ENCODE results near the gene GOLGA2.

DNA sequence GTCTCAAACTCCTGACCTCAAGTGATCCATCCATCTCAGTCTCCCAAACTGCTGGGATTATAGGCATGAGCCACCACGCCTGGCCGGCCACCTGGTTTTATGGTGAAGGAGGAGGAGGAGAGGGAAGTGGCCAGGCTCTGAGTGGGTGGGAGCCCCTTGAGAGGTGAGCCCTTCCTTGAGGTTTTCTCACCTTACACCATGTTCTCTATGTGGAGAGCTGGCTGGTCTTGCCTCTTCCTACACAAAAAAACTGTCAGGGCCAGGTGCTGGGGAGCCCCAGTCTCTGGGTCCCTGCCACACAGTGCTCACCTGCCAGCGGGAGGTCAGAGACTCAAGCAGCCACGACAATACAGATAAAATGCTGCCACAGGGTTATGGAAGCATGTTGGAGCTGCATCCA is 18.3 kb upstream of the GOLGA2 start:
- TF ChIP-seq CTCF (IDR thresholded peaks at IDR 0.05; ENCODE audit: insufficient read depth, low read length, poor library complexity, severe bottlenecking) (no peak), EZH2phosphoT487 (conservative IDR thresholded peaks at IDR 0.05; ENCODE audit: low read length) (no peak)

All from SU-DHL-6 (cell line).